ENCODE results near the gene PRRX2. TPM values are rescaled to one million over a fixed set of nuclear protein-coding genes. Genes with fewer than 3 reads are reported as not detected.

PRRX2 gene
- total and polyA plus RNA-seq, 2 of the 13 experiments (the other 11 are each of a cell fraction or from before 2014, with no cell fraction given), result 0.05 TPM; not detected in 1

DNA sequence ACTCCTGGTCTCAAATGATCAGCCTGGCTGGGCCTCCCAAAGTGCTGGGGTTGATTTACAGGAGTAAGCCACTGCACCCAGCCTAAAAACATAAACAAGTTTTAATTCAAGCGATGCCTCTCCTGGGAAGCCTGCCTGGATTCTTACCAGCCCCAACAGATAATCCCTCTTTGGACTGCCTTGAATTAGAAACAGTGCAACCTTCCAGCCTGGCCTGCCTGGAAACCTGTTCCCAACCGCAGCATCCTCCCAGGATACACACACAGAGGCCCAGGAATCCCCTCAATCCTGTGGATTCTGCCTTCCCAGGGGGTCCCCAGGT, 68.1 kb downstream of the PRRX2 start (continued):
- no peak for TF ChIP-seq ATAD3A (CRISPR knock-in tag; IDR thresholded peaks at IDR 0.05)
- TF ChIP-seq WIZ (CRISPR knock-in tag; IDR thresholded peaks at IDR 0.05), result no peak
- no peak for TF ChIP-seq SIX4 (CRISPR knock-in tag; IDR thresholded peaks at IDR 0.05)
- TF ChIP-seq, protein P1, sequence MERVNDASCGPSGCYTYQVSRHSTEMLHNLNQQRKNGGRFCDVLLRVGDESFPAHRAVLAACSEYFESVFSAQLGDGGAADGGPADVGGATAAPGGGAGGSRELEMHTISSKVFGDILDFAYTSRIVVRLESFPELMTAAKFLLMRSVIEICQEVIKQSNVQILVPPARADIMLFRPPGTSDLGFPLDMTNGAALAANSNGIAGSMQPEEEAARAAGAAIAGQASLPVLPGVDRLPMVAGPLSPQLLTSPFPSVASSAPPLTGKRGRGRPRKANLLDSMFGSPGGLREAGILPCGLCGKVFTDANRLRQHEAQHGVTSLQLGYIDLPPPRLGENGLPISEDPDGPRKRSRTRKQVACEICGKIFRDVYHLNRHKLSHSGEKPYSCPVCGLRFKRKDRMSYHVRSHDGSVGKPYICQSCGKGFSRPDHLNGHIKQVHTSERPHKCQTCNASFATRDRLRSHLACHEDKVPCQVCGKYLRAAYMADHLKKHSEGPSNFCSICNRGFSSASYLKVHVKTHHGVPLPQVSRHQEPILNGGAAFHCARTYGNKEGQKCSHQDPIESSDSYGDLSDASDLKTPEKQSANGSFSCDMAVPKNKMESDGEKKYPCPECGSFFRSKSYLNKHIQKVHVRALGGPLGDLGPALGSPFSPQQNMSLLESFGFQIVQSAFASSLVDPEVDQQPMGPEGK (CRISPR knock-in tag; IDR thresholded peaks at IDR 0.05), result no peak
- no peak for TF ChIP-seq ZNF451 (CRISPR knock-in tag; IDR thresholded peaks at IDR 0.05)
- no peak for TF ChIP-seq DDIT3 (CRISPR knock-in tag; IDR thresholded peaks at IDR 0.05)

GRCh38 chr9:129735546-129735945, 70.1 kb downstream of the PRRX2 start:
- ChIA-PET CTCF (ENCODE audit: low intra/inter-chr PET ratio, low total read pairs) (no interaction called here), POLR2A (no interaction called here)
- 16% methylated on average over 6 of the region's 6 CpGs for WGBS (ENCODE audit: low lambda C conversion rate)
- in situ Hi-C loops (cut with HindIII; ENCODE audit: extremely low pct_ligation_motif_present, low pct_unique_long_range_greater_than_20kb) (loop anchor here (5.0 kb wide), 1 partner anchor 47 kb away; no protein-coding TSS in a partner anchor), intact Hi-C loops (cut with micrococcal nuclease; ENCODE audit: unreplicated experiment) (no loop called here)
- Histone ChIP-seq H3K79me2 (ENCODE audit: insufficient read depth, low read length) (no peaks in the 10 kb centered on the region), H4K20me1 (ENCODE audit: insufficient read depth, low read length) (no peaks in the 10 kb centered on the region), H3K9me3 (ENCODE audit: low read length) (no peaks in the 10 kb centered on the region), H2AFZ (ENCODE audit: low read length) (no peak overlapping the region), H3K4me3 (replicated peaks in 1 of 3; ENCODE audit: insufficient read depth in 1 of 3, low read depth in 2 of 3, low read length in 3 of 3) (no peak overlapping the region), H3K4me2 (ENCODE audit: low read depth, low read length) (no peak overlapping the region), H3K9ac (ENCODE audit: insufficient read depth, low read depth, low read length) (no peak overlapping the region), H3K27ac (ENCODE audit: extremely low read length, insufficient read depth, low read length) (no peak overlapping the region), H3K36me3 (replicated peaks in 1 of 2; ENCODE audit: control insufficient read depth in 1 of 2, insufficient read depth in 2 of 2, low read length in 2 of 2) (no peaks in the 10 kb centered on the region), H3K4me1 (ENCODE audit: insufficient read depth, low read length) (0 out of 2 replicates have a peak, but pooled peaks cover 5% of the 10 kb centered on the region), H3K27me3 (ENCODE audit: control insufficient read depth in 1 of 2, insufficient read depth in 2 of 2, low read length in 2 of 2) (peaks cover 8 to 55% of the 10 kb centered on the region in 2 experiments; a peak in 3 of 5 replicates)
- no TSS peak for BruUV-seq (replicated peaks)
- no peak for DNase-seq (ENCODE audit: low spot score)
- no peak for FAIRE-seq
- TF ChIP-seq, protein P2, sequence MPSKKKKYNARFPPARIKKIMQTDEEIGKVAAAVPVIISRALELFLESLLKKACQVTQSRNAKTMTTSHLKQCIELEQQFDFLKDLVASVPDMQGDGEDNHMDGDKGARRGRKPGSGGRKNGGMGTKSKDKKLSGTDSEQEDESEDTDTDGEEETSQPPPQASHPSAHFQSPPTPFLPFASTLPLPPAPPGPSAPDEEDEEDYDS (CRISPR knock-in tag; IDR thresholded peaks at IDR 0.05), result no peak
- TF ChIP-seq, protein P3, sequence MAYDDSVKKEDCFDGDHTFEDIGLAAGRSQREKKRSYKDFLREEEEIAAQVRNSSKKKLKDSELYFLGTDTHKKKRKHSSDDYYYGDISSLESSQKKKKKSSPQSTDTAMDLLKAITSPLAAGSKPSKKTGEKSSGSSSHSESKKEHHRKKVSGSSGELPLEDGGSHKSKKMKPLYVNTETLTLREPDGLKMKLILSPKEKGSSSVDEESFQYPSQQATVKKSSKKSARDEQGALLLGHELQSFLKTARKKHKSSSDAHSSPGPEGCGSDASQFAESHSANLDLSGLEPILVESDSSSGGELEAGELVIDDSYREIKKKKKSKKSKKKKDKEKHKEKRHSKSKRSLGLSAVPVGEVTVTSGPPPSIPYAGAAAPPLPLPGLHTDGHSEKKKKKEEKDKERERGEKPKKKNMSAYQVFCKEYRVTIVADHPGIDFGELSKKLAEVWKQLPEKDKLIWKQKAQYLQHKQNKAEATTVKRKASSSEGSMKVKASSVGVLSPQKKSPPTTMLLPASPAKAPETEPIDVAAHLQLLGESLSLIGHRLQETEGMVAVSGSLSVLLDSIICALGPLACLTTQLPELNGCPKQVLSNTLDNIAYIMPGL (CRISPR knock-in tag; IDR thresholded peaks at IDR 0.05; ENCODE audit: borderline replicate concordance in 1 of 2, low read depth in 1 of 2), result no peak
- TF ChIP-seq ZNF770 (CRISPR knock-in tag; IDR thresholded peaks at IDR 0.05), result no peak
- no peak for TF ChIP-seq E2F5 (CRISPR knock-in tag; conservative IDR thresholded peaks at IDR 0.05)
- no peak for TF ChIP-seq FLYWCH1 (CRISPR knock-in tag; IDR thresholded peaks at IDR 0.05)
- ATAC-seq, result no peak

All from HepG2 (cell line).